HG02571 (cell line): ENCODE measurements around the gene HTT.
A peak's percentile ranks its signal among the peaks of the same experiment; 100 is the strongest.
"Not testable (repeated sequence)": the region's sequence is repeated elsewhere in the genome, so short reads cannot be mapped to it uniquely, and the experiment has no call there.

Source experiments
- ATAC-seq: cut with Tn5 transposase; IDR thresholded peaks from one replicate; pipeline ENCODE4 v1.9.1; 2021; ENCODE audit warnings: mild to moderate bottlenecking, moderate library complexity; ENCODE audit not compliant: unreplicated experiment

HTT gene

DNA sequence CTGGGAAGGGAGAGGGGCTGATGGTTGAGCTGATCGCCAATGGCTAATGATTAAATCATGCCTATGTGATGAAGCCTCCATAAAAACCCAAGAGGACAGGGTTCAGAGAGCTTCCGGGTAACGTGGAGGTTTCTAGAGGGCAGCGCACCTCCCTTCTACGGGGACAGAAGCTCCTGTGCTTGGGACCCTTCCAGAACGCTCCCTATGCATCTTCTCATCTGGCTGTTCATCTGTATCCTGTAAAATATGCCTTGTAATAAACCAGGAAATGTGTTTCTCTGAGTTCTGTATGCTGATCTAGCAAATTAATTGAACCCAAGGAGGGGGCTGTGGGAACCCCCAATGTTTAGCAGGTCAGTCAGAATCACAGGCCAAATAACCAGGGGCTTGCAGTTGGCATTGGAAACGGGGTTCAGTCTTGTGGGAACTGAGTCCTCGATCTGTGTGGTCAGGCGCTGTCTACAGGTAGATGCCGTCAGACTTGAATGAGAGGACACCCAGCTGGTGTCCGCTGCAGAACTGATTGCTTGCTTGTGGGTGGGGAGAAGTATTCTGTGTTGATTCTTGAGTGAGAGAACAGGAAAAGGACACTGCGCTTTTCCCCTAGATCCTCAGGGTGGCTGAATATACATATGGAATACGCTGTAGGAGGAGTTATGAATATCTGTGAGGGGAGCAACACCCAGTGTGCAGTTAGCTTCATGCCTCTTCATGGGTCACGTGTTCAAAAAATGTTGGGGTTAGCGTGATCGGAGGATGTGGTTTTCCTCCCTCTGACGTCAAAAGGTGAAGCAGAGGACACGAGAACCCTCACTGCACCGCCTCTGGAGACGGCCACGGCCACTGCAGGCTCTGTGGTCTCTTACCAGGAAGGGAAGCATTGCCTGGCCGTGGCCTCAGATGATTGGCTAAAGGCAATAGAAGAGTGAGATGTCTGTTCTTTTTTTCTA lies 29.3 kb upstream of the HTT start:
- no peak for ATAC-seq

DNA sequence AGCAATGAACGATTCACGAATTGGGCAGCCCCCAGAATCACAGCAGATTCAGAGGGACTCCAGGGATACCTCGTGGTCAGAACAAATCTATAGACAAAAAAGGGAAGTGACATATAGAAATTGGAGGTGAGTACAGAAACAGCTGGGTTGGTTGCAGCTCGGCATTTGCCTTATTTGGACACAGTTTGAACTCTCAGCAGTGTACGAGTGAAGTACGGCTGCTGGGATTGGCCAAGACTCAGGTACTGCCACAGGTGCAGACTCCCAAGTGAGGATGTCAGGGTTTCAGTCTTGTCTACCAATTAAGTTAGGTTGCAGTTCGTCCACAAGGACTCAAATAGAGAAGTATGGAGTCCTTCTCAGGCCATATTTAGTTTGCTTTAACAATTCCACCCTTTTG lies 28.3 kb upstream of the HTT start:
- ATAC-seq: no peak

DNA sequence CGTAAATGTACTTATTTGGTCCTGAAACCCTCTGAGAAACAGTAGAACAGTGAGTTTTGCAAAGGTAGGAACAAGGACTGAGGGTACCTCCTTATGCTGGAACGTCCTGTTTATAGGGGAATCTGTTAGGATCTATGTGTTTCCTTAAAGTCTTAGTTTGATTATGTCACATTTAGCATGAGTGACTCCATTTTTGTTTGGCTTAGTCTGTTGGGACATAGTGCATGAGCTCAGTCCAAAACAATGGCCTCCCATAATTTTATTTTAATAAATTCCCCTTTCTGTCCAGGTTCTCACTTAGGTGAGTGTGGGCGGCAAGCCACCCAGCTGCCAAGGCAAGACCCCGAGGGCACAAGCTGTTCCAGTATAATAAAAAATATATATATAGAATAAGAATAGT lies 27.9 kb upstream of the HTT start:
- ATAC-seq: no peak

DNA sequence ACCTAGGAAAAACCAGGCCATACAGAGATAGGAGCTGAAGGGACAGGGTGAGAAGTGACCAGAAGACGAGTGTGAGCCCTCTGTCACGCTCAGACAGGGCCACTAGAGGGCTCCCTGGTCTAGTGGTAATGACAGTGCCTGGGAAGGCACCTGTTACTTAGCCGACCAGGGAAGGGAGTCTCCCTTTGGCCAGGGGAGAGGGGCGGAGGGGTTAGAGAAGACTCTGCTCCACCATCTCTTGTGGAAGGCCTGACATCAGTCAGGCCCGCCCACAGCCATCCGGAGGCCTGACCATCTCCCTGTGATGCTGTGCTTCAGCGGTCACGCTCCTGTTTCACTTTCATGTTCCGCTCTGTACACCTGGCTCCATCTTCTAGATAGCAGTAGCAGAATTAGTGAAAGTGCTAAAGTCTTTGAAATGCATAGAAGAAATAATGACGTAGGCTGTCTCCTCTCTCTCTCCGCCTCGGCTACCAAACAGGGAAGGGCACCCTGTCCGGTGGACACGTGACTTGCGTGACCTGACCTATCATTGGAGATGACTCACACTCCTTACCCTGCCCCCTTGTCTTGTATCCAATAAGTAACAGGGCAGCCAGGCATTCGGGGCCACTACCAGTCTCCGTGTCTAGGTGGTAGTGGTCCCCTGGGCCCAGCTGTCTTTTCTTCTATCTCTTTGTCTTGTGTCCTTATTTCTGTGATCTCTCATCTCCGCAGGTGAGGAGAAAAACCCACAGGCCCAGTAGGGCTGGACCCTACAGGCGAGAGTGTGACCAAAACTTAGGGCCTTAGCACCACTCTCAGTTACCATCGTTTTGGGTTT lies 26.8 kb upstream of the HTT start:
- peak; percentile 91 for ATAC-seq

DNA sequence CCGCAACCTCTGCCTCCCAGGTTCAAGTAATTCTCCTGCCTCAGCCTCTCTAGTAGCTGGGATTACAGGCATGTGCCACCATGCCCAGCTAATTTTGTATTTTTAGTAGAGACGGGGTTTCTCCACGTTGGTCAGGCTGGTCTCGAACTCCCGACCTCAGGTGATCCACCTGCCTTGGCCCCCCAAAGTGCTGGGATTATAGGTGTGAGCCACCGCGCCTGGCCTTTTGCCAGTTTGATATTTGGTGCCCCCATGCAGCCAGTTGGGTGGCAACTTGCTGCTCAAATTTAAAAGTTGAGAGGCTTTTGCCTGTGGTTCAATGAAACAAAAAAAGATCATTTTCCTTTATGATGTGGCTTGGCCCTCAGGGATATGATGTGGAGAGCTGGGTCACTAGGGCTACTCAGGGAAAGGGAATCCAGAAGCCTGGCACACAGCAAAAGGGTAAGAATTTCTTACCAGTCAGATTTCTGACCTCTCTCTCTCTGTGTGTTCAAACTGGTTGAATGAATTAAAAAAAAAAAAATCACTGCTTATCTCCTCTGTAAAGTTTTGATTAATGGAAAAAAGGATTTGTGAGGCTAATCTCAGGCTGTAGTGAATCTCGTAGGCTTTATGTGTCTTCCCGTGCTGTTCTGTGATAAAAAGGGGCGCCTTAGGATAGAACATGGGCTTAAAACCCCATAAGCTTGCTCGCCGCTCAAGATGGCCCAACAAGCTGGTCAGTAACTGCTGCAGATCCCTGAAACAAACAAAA lies 23.2 kb upstream of the HTT start:
- not testable (repeated sequence) for ATAC-seq

DNA sequence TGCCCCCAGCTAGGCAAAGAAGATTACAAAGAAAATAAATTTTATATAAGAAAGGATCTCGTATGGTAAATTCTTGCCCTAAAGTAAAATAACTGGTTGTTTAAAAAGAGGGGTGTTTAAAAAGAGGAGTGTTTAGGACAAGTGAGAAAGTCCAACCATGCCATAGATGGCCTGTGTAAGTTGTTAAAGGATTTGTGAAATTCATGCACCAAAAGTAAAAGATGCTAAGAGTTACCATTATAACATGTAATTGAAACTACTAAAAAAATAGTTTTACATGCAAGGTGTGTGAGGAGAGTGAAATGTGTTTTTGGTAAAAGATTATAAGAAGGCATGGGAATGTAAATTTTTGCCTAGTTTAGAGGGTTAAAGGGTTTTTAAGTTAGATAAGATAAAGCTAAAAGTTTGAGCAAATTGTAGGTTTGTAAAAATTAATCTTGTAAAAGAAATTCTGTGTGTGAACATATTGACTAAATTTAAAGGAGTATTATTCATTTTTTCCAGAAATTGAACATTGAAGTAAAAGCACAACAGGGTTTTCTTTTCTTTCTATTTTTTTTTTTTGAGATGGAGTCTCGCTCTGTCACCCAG lies 20.2 kb upstream of the HTT start:
- ATAC-seq: no peak

DNA sequence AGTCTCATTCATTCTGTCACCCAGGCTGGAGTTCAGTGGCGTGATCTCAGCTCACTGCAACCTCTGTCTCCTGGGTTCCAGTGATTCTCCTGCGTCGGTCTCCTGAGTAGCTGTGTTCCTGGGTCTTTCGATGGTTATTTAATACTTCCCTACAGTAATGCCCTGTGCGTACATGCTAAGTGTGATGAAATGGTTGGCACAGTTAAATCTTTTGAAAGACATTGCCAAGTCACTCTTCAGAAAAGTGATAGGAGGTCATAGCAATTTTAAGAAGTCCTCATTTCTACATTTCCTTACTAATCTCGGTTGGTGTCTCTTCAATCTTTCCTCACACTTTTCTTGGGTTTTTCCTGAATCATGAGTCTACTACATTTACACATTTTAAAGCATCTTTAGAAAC lies 14.5 kb upstream of the HTT start:
- no peak for ATAC-seq

DNA sequence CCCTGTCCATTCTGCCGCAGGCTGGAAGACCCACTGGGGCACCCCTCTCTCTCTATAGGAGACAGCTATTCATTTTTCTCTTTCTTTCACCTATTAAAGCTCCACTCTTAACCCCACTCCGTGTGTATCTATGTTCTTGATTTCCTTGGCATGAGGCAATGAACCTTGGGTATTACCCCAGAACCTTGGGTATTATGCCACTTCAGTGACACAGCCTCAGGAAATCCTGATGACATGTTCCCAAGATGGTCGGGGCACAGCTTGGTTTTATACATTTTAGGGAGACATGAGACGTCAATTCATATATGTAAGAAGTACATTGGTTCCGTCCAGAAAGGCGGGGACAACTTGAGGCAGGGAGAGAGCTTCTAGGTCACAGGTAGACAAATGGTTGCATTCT lies 13.5 kb upstream of the HTT start:
- ATAC-seq: no peak

DNA sequence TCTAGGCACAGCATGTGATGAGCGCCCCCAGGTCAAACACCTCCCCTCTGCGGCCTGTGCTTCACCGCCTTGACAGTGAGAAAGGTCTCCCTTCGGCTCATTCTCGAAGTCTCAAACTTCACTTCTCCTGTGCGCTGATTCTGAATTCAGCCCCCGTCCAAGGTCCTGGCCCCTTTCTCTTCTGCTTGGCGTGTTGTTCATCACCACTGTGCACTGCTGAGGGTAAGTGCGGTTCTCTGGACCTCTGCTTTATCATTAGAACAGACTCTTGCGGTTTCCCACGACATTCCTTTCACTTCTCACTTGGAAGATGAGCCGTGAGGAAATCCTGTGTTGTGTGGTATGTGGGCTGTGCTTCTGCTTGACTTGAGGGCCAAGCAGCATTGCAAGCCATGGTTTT lies 12.0 kb upstream of the HTT start:
- ATAC-seq: no peak

DNA sequence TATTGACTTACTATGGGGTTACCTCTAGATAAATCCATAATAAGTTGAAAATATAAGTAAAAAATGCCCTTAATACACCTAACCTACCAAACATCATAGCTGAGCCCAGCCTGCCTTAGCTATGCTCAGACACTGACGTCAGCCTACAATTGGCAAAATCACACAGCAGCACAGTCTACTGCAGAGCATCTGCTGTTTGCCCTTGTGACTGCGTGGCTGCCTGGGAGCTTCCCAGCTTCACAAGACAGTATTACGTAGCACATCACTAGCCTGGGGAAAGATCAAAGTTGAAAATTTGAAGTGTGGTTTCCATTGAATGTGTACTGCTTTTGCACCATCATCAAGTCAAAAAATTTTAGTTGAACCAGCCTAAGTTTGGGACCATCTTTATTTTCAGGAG lies 8.9 kb upstream of the HTT start:
- no peak for ATAC-seq

DNA sequence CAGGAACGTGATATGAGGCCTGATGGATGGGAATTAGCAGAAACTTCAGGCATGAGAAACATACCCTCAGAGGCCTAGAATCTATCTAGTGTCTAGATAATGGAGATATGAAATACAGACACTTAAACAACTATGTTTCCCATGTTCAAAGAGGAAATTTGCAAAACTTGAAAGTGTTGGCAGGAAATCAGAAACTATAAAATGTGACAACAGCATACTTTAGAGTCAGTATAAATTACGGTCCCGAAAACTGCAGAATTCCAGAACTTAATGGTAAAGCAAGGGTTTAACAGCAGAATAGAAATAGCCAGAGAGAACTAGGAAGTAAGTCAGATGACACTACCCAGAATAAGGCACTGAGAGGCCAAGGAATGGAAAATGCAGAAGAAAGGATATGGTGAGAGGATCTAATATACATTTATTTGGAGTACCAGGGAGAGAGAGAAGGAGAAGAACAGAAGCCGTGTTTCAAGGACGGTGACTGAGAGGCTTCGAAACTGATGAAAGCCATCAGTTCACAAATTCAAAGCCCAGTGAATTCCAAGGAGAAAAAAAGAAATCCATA lies 7.6 kb upstream of the HTT start:
- ATAC-seq: no peak

DNA sequence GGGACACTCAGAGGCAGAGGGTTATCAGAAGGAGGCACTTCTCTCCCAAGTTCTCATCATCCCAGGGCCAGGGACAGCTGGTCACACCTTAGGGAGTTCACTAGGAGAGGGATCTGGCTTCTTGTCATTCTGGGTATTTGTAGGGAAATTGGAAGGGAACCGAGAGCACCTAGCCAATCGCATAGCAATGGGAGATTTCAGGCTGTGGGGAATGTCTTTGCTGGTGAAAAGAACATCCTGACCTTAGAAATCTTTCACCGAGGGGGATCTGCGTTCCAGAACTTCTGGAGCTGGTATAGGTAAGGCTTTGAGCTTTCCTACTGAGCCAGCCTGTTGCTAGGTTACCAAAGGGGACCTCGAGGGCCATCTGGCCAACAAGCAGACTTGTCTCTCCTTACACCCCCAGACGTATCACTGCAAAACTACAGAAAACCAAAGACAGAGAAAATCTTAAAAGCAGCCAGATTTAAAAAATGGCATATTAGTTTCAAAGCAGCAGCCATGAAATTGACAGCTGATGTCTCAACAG lies 6.9 kb upstream of the HTT start:
- ATAC-seq: no peak

DNA sequence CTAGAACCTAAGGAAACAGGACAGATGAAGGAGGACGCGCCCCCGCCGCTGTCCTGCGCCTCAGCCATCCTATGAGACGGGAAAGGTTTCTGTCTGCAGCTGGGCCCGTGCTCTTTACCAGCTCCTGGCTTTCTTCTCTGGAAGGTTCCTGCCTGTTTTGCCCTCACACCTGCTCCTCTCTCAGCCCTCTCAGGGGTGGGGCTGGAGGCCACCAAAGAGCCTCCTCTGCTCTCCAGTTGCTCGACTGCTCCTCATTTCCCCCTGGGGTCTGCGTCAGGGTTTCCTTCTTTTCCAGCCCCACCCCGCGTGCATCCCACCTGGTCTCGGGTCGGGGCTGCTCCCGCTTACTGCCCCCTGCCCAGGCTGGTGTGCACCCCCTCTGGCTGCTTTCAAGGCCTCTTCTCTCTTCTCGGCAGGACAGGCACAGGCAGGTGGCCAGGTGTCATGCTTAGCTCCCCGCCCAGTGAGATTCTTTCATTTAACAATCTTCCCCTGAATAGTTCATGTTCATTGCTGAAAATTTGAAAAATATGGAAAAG lies 4.8 kb upstream of the HTT start:
- no peak for ATAC-seq

DNA sequence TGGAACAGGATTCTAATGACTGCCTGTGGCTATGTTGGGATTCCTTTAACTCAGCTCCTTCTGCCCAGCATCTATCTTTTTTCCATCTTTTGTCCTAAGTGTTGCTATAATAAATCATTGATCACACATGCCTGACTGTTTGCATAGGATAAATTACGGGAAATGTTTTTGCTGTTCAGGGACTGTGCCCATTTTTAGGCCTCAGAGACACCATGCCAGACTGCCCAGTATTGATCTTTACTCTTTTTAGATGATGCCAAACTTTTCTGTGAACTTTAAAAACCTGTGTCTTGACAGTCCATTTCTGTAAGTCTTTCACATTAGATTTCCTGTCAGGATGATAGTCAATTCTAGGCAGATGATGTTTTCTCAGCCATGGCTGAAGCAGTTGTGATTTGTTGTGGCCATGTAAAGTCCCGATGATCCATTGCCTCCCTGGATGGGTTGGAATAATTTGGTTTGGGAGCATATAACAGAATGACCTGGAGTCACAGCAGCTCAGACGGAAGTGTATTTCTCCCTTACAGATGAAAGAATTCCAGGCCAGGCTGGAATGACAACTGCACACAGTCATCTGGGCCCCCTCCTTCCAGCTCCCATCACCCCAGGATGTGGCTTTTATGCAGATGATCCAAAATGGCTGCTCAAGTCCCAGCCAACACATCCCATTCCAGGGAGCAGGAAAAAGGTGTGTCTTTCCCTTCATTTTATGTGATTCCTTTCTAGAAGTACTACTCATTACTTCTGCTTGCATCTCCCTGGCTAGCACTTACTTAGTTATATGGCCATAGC lies 3.6 kb upstream of the HTT start:
- ATAC-seq: no peak

DNA sequence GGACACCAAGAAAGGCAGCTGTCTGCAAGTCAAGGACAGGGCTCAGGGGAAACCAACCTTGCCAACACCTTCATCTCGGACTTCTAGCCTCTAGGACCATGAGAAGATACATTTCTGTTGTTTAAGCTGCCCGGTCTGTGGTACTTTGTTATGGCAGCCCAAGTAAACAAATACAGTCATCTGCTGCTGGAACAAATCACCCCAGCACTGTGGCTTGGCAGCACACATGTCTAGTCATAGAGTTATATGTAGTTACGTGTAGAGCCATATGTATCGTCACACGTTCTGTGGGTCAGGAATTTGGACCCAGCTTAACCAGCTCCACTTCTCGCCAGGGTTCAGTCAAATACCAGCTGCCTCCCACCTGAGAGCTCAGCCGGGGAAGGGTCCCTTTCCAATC lies 2.7 kb upstream of the HTT start:
- ATAC-seq: no peak

DNA sequence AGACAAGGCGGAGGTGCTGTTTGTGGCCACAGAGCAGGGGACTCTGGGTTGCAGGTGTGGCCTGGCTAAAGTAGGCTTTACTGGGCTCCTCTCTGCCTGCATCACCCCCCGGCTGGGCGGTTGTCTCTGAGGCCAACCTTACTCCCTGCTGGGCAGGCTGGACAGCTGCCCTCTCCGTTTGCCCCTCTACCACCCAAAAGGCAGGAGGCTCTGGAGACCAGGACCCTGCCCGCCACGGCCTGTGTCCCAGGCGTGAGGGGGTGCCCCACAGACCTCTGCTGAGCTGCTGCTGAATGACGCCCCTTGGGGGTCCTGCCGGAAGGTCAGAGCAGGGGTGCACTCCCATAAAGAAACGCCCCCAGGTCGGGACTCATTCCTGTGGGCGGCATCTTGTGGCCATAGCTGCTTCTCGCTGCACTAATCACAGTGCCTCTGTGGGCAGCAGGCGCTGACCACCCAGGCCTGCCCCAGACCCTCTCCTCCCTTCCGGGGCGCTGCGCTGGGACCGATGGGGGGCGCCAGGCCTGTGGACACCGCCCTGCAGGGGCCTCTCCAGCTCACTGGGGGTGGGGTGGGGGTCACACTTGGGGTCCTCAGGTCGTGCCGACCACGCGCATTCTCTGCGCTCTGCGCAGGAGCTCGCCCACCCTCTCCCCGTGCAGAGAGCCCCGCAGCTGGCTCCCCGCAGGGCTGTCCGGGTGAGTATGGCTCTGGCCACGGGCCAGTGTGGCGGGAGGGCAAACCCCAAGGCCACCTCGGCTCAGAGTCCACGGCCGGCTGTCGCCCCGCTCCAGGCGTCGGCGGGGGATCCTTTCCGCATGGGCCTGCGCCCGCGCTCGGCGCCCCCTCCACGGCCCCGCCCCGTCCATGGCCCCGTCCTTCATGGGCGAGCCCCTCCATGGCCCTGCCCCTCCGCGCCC lies 1.1 kb upstream of the HTT start:
- ATAC-seq: peak; percentile 27

DNA sequence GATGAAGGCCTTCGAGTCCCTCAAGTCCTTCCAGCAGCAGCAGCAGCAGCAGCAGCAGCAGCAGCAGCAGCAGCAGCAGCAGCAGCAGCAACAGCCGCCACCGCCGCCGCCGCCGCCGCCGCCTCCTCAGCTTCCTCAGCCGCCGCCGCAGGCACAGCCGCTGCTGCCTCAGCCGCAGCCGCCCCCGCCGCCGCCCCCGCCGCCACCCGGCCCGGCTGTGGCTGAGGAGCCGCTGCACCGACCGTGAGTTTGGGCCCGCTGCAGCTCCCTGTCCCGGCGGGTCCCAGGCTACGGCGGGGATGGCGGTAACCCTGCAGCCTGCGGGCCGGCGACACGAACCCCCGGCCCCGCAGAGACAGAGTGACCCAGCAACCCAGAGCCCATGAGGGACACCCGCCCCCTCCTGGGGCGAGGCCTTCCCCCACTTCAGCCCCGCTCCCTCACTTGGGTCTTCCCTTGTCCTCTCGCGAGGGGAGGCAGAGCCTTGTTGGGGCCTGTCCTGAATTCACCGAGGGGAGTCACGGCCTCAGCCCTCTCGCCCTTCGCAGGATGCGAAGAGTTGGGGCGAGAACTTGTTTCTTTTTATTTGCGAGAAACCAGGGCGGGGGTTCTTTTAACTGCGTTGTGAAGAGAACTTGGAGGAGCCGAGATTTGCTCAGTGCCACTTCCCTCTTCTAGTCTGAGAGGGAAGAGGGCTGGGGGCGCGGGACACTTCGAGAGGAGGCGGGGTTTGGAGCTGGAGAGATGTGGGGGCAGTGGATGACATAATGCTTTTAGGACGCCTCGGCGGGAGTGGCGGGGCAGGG lies 568 bp downstream of the HTT start:
- ATAC-seq: no peak

DNA sequence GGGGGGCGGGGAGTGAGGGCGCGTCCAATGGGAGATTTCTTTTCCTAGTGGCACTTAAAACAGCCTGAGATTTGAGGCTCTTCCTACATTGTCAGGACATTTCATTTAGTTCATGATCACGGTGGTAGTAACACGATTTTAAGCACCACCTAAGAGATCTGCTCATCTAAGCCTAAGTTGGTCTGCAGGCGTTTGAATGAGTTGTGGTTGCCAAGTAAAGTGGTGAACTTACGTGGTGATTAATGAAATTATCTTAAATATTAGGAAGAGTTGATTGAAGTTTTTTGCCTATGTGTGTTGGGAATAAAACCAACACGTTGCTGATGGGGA lies 1.1 kb downstream of the HTT start:
- ATAC-seq: no peak
